WTC11 (cell line): Measurements from ENCODE around the gene MX2. TPM values are rescaled to one million over a fixed set of nuclear protein-coding genes. Genes with fewer than 3 reads are reported as not detected.

Experiments
- ATAC-seq: fragments of 200-7000 bp; cut with Tn5 transposase; 2 replicates; pipeline ENCODE4 v1.10.0; 2021; ENCODE audit warnings: mild to moderate bottlenecking, moderate library complexity
- CTCF ChIA-PET: fragments of 300-600 bp; sonication (Branson Sonifier 250); formaldehyde crosslinking; loops from one replicate; lab custom pipeline; 2021; ENCODE audit warnings: antibody characterized with exemption; lab: Charles Lee
- POLR2A ChIA-PET: fragments of 350-600 bp; sonication (Branson Sonifier 250); formaldehyde crosslinking; loops from one replicate; lab custom pipeline; 2021; ENCODE audit warnings: antibody characterized with exemption; lab: Charles Lee
- DNase-seq: peaks from one replicate; pipeline ENCODE4 v3.0.0; 2021; ENCODE audit warnings: low spot score
- H3K27ac Mint-ChIP-seq: 2 replicates; pipeline ENCODE4 v1.8.0; 2021; ENCODE audit warnings: mixed read lengths
- H3K27me3 Mint-ChIP-seq: 2 replicates; pipeline ENCODE4 v1.8.0; 2021; ENCODE audit warnings: low read depth, mild to moderate bottlenecking, moderate library complexity, mixed read lengths
- H3K36me3 Mint-ChIP-seq: 2 replicates; pipeline ENCODE4 v1.8.0; 2021; ENCODE audit warnings: mixed read lengths
- H3K4me1 Mint-ChIP-seq: 2 replicates; pipeline ENCODE4 v1.8.0; 2022; ENCODE audit warnings: mixed read lengths
- H3K4me3 Mint-ChIP-seq: 2 replicates; pipeline ENCODE4 v1.8.0; 2021; ENCODE audit warnings: mild to moderate bottlenecking, moderate library complexity, mixed read lengths
- H3K9me3 Mint-ChIP-seq: 2 replicates; pipeline ENCODE4 v1.8.0; 2021; ENCODE audit warnings: mixed read lengths
- ELF4 ChIP-seq: sonication (generic); formaldehyde crosslinking; IDR thresholded peaks from 2 replicates; pipeline ENCODE4 v1.8.1; 2022; ENCODE audit warnings: low read depth, mild to moderate bottlenecking, moderate library complexity, missing genetic modification reagents
- IRF2 ChIP-seq: sonication (generic); formaldehyde crosslinking; IDR thresholded peaks from 2 replicates; pipeline ENCODE4 v1.8.0; 2022; ENCODE audit warnings: low read depth, missing genetic modification reagents, borderline replicate concordance
- JUN ChIP-seq: sonication (generic); formaldehyde crosslinking; IDR thresholded peaks from 2 replicates; pipeline ENCODE4 v1.8.0; 2023; ENCODE audit warnings: mild to moderate bottlenecking, missing genetic modification reagents
- MYBL2 ChIP-seq: sonication (generic); formaldehyde crosslinking; IDR thresholded peaks from 2 replicates; pipeline ENCODE4 v1.8.1; 2023; ENCODE audit warnings: mild to moderate bottlenecking, moderate library complexity, missing genetic modification reagents
- NFYB ChIP-seq: sonication (generic); formaldehyde crosslinking; conservative IDR thresholded peaks from 2 replicates; pipeline ENCODE4 v1.8.0; 2022; ENCODE audit warnings: low read depth, missing genetic modification reagents
- RORB ChIP-seq: fragments of 250-450 bp; sonication (Bioruptor Pico); IDR thresholded peaks from 2 replicates; pipeline ENCODE4 v1.9.0; 2021; ENCODE audit warnings: mild to moderate bottlenecking
- SP1 ChIP-seq: sonication (generic); formaldehyde crosslinking; conservative IDR thresholded peaks from 2 replicates; pipeline ENCODE4 v1.8.1; 2022; ENCODE audit warnings: missing genetic modification reagents
- TEAD1 ChIP-seq: sonication (generic); formaldehyde crosslinking; IDR thresholded peaks from 2 replicates; pipeline ENCODE4 v1.8.0; 2022; ENCODE audit warnings: mild to moderate bottlenecking, missing genetic modification reagents
- TP53 ChIP-seq: sonication (generic); formaldehyde crosslinking; IDR thresholded peaks from 2 replicates; pipeline ENCODE4 v1.8.1; 2023; ENCODE audit warnings: mild to moderate bottlenecking, missing genetic modification reagents
- ZBTB21 ChIP-seq: sonication (generic); formaldehyde crosslinking; IDR thresholded peaks from 2 replicates; pipeline ENCODE4 v1.8.1; 2023; ENCODE audit warnings: mild to moderate bottlenecking, missing genetic modification reagents, borderline replicate concordance
- ZNF121 ChIP-seq: sonication (generic); formaldehyde crosslinking; IDR thresholded peaks from 2 replicates; pipeline ENCODE4 v1.8.0; 2023; ENCODE audit warnings: missing genetic modification reagents
- ZNF263 ChIP-seq: sonication (generic); formaldehyde crosslinking; IDR thresholded peaks from 2 replicates; pipeline ENCODE4 v1.8.1; 2022; ENCODE audit warnings: low read depth, mild to moderate bottlenecking, moderate library complexity, missing genetic modification reagents
- ZNF317 ChIP-seq: sonication (generic); formaldehyde crosslinking; IDR thresholded peaks from 2 replicates; pipeline ENCODE4 v1.8.1; 2023; ENCODE audit warnings: low read depth, mild to moderate bottlenecking, moderate library complexity, missing genetic modification reagents, borderline replicate concordance
- ZNF396 ChIP-seq: fragments of 250-450 bp; sonication (Bioruptor Pico); IDR thresholded peaks from 2 replicates; pipeline ENCODE4 v1.8.0; 2021; ENCODE audit warnings: mild to moderate bottlenecking, moderate library complexity, borderline replicate concordance
- total RNA-seq: library from RNA; stranded (reverse); gene quantifications from 3 replicates; pipeline ENCODE4 v1.2.3, GENCODE V29; 2021
- TF ChIP-seq, protein P1 (sequence below): fragments of 250-450 bp; sonication (Bioruptor Pico); IDR thresholded peaks from 2 replicates; pipeline ENCODE4 v2.1.2; 2022; ENCODE audit warnings: mild to moderate bottlenecking, moderate library complexity
- TF ChIP-seq, protein P2 (sequence below): sonication (generic); formaldehyde crosslinking; IDR thresholded peaks from 2 replicates; pipeline ENCODE4 v1.8.0; 2023; ENCODE audit warnings: missing genetic modification reagents
- TF ChIP-seq, protein P3 (sequence below): sonication (generic); formaldehyde crosslinking; IDR thresholded peaks from 2 replicates; pipeline ENCODE4 v1.8.0; 2022; ENCODE audit warnings: mild to moderate bottlenecking, missing genetic modification reagents
- TF ChIP-seq, protein P4 (sequence below): sonication (generic); formaldehyde crosslinking; IDR thresholded peaks from 2 replicates; pipeline ENCODE4 v1.8.0; 2022; ENCODE audit warnings: mild to moderate bottlenecking, missing genetic modification reagents
- TF ChIP-seq, protein P5 (sequence below): sonication (generic); formaldehyde crosslinking; IDR thresholded peaks from 2 replicates; pipeline ENCODE4 v1.8.0; 2022; ENCODE audit warnings: missing genetic modification reagents

Gene MX2
- total RNA-seq, 1 experiment from 2014 or later: 2.6 TPM

DNA sequence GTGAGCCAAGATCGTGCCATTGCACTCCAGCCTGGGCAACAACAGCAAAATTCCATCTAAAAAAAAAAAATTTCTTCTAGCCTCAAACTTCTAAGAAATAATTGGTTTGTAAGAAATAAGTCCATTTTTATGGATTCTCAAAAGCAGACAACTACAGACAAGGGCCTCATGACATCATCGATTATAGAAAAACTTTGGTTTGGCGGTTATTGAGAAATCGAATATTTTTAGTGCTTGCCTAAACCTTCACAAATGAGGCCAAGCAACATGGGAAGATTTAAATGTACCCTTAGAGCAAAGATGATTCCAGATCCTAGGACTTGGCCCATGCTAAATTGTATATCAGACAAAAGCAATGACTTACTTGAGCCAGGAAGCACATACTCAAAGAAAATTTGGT, 36.4 kb downstream of the MX2 start (continued):
- TF ChIP-seq, protein P1, sequence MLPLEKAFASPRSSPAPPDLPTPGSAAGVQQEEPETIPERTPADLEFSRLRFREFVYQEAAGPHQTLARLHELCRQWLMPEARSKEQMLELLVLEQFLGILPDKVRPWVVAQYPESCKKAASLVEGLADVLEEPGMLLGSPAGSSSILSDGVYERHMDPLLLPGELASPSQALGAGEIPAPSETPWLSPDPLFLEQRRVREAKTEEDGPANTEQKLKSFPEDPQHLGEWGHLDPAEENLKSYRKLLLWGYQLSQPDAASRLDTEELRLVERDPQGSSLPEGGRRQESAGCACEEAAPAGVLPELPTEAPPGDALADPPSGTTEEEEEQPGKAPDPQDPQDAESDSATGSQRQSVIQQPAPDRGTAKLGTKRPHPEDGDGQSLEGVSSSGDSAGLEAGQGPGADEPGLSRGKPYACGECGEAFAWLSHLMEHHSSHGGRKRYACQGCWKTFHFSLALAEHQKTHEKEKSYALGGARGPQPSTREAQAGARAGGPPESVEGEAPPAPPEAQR (CRISPR knock-in tag): no peak
- TF ChIP-seq ZNF263 (CRISPR knock-in tag) (no peak), ZBTB21 (no peak), ZNF396 (CRISPR knock-in tag) (no peak), ZNF317 (no peak), TP53 (CRISPR knock-in tag) (no peak)
- TF ChIP-seq, protein P2, sequence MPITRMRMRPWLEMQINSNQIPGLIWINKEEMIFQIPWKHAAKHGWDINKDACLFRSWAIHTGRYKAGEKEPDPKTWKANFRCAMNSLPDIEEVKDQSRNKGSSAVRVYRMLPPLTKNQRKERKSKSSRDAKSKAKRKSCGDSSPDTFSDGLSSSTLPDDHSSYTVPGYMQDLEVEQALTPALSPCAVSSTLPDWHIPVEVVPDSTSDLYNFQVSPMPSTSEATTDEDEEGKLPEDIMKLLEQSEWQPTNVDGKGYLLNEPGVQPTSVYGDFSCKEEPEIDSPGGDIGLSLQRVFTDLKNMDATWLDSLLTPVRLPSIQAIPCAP: no peak
- TF ChIP-seq, protein P3, sequence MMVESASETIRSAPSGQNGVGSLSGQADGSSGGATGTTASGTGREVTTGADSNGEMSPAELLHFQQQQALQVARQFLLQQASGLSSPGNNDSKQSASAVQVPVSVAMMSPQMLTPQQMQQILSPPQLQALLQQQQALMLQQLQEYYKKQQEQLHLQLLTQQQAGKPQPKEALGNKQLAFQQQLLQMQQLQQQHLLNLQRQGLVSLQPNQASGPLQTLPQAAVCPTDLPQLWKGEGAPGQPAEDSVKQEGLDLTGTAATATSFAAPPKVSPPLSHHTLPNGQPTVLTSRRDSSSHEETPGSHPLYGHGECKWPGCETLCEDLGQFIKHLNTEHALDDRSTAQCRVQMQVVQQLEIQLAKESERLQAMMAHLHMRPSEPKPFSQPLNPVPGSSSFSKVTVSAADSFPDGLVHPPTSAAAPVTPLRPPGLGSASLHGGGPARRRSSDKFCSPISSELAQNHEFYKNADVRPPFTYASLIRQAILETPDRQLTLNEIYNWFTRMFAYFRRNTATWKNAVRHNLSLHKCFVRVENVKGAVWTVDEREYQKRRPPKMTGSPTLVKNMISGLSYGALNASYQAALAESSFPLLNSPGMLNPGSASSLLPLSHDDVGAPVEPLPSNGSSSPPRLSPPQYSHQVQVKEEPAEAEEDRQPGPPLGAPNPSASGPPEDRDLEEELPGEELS (CRISPR knock-in tag): no peak

DNA sequence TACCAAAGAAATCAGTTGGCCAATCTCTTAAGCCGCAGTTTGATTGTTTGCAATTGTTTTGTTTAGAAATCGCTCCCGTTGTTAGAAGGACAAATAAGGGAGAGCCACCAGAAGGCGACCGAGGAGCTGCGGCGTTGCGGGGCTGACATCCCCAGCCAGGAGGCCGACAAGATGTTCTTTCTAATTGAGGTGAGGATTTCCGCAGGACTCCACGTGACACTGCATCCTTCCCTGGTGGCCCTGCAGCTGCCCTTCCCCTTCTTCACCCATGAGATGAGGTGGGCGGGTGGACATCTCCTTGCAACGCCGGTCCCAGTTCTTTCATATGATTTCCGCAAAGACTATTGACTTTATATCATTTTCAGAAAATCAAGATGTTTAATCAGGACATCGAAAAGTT, 37.0 kb downstream of the MX2 start:
- peaks cover 5% of the 10 kb centered on the region for H3K9me3 Mint-ChIP-seq
- peaks cover 16% of the 10 kb centered on the region for H3K4me1 Mint-ChIP-seq
- ATAC-seq (no peak), DNase-seq (no peak)
- H3K36me3 Mint-ChIP-seq: no peaks in the 10 kb centered on the region
- no peaks in the 10 kb centered on the region; the same call in 1 of the 2 replicates for H3K27me3 Mint-ChIP-seq
- H3K4me3 Mint-ChIP-seq: no peak overlapping the region
- TF ChIP-seq ZNF121 (CRISPR knock-in tag) (no peak), SP1 (no peak), ZNF263 (CRISPR knock-in tag) (no peak), NFYB (CRISPR knock-in tag) (no peak), MYBL2 (CRISPR knock-in tag) (no peak), IRF2 (CRISPR knock-in tag) (no peak), TEAD1 (CRISPR knock-in tag) (no peak), ELF4 (CRISPR knock-in tag) (no peak), RORB (CRISPR knock-in tag) (no peak), JUN (CRISPR knock-in tag) (no peak)
- TF ChIP-seq, protein P4, sequence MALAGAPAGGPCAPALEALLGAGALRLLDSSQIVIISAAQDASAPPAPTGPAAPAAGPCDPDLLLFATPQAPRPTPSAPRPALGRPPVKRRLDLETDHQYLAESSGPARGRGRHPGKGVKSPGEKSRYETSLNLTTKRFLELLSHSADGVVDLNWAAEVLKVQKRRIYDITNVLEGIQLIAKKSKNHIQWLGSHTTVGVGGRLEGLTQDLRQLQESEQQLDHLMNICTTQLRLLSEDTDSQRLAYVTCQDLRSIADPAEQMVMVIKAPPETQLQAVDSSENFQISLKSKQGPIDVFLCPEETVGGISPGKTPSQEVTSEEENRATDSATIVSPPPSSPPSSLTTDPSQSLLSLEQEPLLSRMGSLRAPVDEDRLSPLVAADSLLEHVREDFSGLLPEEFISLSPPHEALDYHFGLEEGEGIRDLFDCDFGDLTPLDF (CRISPR knock-in tag): no peak
- TF ChIP-seq, protein P5, sequence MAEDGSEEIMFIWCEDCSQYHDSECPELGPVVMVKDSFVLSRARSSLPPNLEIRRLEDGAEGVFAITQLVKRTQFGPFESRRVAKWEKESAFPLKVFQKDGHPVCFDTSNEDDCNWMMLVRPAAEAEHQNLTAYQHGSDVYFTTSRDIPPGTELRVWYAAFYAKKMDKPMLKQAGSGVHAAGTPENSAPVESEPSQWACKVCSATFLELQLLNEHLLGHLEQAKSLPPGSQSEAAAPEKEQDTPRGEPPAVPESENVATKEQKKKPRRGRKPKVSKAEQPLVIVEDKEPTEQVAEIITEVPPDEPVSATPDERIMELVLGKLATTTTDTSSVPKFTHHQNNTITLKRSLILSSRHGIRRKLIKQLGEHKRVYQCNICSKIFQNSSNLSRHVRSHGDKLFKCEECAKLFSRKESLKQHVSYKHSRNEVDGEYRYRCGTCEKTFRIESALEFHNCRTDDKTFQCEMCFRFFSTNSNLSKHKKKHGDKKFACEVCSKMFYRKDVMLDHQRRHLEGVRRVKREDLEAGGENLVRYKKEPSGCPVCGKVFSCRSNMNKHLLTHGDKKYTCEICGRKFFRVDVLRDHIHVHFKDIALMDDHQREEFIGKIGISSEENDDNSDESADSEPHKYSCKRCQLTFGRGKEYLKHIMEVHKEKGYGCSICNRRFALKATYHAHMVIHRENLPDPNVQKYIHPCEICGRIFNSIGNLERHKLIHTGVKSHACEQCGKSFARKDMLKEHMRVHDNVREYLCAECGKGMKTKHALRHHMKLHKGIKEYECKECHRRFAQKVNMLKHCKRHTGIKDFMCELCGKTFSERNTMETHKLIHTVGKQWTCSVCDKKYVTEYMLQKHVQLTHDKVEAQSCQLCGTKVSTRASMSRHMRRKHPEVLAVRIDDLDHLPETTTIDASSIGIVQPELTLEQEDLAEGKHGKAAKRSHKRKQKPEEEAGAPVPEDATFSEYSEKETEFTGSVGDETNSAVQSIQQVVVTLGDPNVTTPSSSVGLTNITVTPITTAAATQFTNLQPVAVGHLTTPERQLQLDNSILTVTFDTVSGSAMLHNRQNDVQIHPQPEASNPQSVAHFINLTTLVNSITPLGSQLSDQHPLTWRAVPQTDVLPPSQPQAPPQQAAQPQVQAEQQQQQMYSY: no peak
- no peak overlapping the region for H3K27ac Mint-ChIP-seq
- ChIA-PET CTCF (interaction anchor here (1.0 kb wide), 1 partner anchor 13 kb away, joined by 3 read pairs; no protein-coding TSS in a partner anchor), POLR2A (no interaction called here)
